Nephron (organoid): ENCODE results near the gene IL1RAPL1.

Experiments used
- H3K27ac Mint-ChIP-seq, 3 experiments: 2 replicates each; pipeline ENCODE4 v1.8.0; 2020; ENCODE audit warnings: mixed read lengths in 3 of 3, mild to moderate bottlenecking in 2 of 3, moderate library complexity in 1 of 3
- H3K27me3 Mint-ChIP-seq: 2 replicates; pipeline ENCODE4 v1.8.0; 2021; ENCODE audit warnings: low read depth, mild to moderate bottlenecking, moderate library complexity, mixed read lengths
- H3K36me3 Mint-ChIP-seq: 2 replicates; pipeline ENCODE4 v1.8.0; 2020; ENCODE audit warnings: low read depth, mixed read lengths
- H3K4me1 Mint-ChIP-seq: 2 replicates; pipeline ENCODE4 v1.8.0; 2020; ENCODE audit warnings: mixed read lengths
- H3K4me3 Mint-ChIP-seq, 3 experiments: 2 replicates each; pipeline ENCODE4 v1.8.0; 2020; ENCODE audit warnings: mild to moderate bottlenecking in 3 of 3, mixed read lengths in 3 of 3, moderate library complexity in 2 of 3
- H3K9me3 Mint-ChIP-seq: 2 replicates; pipeline ENCODE4 v1.8.0; 2020; ENCODE audit warnings: mixed read lengths
- TF ChIP-seq, protein P1 (sequence below), 3 experiments: fragments of 200-600 bp; sonication (generic); IDR thresholded peaks; one replicate each; pipeline ENCODE4 v1.5.0; 2021; ENCODE audit warnings: antibody characterized with exemption in 3 of 3; ENCODE audit not compliant: unreplicated experiment in 3 of 3

Gene IL1RAPL1

DNA sequence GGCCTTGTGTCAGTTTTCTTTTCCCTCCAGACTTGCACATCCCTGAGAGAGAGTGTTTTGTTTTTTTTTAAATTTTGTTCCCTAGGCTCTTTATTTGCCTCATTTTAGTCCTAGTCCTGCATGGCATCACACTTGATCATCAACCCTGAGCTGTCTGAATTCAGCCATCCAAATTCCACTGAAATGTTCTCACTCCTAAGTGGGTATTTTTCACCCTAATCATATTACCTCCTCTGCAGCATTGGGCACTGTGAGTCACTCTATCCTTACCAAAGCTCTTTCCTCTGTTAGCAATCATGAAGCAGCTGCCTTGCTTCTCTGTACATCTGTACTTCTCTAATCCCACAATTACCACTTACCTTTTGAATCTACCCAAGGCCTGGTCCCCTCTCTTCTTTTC, 1271.5 kb downstream of the IL1RAPL1 start:
- Mint-ChIP-seq H3K9me3 (no peaks in the 10 kb centered on the region), H3K27ac (no peak overlapping the region), H3K4me3 (no peak overlapping the region), H3K36me3 (no peaks in the 10 kb centered on the region), H3K27me3 (no peaks in the 10 kb centered on the region), H3K4me1 (no peaks in the 10 kb centered on the region)
- TF ChIP-seq, protein P1, sequence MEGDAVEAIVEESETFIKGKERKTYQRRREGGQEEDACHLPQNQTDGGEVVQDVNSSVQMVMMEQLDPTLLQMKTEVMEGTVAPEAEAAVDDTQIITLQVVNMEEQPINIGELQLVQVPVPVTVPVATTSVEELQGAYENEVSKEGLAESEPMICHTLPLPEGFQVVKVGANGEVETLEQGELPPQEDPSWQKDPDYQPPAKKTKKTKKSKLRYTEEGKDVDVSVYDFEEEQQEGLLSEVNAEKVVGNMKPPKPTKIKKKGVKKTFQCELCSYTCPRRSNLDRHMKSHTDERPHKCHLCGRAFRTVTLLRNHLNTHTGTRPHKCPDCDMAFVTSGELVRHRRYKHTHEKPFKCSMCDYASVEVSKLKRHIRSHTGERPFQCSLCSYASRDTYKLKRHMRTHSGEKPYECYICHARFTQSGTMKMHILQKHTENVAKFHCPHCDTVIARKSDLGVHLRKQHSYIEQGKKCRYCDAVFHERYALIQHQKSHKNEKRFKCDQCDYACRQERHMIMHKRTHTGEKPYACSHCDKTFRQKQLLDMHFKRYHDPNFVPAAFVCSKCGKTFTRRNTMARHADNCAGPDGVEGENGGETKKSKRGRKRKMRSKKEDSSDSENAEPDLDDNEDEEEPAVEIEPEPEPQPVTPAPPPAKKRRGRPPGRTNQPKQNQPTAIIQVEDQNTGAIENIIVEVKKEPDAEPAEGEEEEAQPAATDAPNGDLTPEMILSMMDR (IDR thresholded peaks at IDR 0.05; ENCODE audit: unreplicated experiment in 3 of 3): no peak

DNA sequence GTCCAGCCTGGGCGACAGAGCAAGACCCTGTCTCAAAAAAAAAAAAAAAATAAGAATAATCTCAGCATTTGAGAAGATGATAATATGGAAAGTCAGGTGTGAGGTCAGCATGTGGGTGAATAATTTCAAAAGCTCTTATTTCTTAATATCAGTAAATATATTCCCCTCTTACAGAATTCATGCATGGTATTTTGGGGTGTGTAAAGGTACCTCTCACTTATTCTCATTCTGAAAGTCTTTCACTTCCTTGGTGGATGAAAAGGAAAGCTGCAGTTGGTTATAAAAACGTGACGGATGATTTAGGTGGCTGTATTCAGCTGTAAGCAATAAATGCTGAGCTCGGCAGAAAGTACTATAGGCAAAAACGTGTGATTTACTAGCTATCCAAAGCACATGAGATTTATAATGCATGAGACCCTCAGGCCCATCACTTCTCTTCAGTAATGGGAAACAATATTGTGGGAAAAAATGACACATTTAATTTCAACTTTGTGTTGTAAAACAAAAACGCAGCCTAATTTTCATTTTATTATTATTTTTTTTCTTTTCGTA, 1275.0 kb downstream of the IL1RAPL1 start:
- peak overlapping the region in 2 of 3 experiments; percentile 48 to 81 for H3K27ac Mint-ChIP-seq
- no peaks in the 10 kb centered on the region for H3K27me3 Mint-ChIP-seq
- no peaks in the 10 kb centered on the region for H3K36me3 Mint-ChIP-seq
- no peaks in the 10 kb centered on the region for H3K9me3 Mint-ChIP-seq
- H3K4me3 Mint-ChIP-seq: no peak overlapping the region
- no peaks in the 10 kb centered on the region for H3K4me1 Mint-ChIP-seq
- TF ChIP-seq, protein P1 (IDR thresholded peaks at IDR 0.05; ENCODE audit: unreplicated experiment in 3 of 3): no peak

DNA sequence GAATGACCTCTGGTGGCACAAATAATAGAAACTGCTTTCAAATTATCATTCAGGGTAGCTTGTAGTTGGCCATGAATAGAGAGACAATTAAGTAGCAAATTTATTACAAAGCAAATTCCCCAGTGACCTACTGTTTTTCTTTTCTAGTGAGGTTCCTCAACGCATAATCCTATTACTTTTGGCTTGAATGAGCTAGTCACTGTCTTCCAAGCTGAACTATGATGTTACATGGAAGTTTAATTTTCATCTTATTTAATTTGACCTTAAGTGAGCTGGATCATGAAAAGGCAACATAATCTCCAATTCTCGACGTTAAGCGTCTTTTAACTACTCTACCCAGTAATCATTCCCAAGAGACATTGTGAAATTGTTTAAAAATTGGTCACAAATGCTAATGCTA, 1280.7 kb downstream of the IL1RAPL1 start:
- Mint-ChIP-seq H3K9me3 (no peaks in the 10 kb centered on the region), H3K36me3 (no peaks in the 10 kb centered on the region), H3K4me3 (no peak overlapping the region), H3K4me1 (no peaks in the 10 kb centered on the region), H3K27ac (no peak overlapping the region), H3K27me3 (no peaks in the 10 kb centered on the region)
- TF ChIP-seq, protein P1 (IDR thresholded peaks at IDR 0.05; ENCODE audit: unreplicated experiment in 3 of 3): no peak

DNA sequence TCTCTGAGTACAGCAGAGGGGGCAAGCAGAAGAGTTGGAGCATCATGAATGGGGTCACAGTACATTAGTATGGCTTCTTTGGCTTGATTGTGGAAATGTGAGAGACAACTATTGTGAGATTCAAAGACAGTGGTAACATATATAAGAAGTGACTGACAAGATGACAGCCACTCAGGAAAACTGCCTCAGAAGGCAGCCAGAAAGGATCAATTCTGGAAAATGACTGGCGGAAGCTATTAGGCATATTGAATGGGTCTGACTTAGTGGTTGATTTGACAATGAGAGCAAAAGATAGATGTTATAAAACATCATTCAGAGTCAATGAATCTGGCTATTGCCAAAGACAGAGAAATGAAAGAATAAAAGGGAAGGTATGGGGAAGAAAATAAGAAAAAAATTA, 1282.6 kb downstream of the IL1RAPL1 start:
- H3K9me3 Mint-ChIP-seq: no peaks in the 10 kb centered on the region
- H3K27me3 Mint-ChIP-seq: no peaks in the 10 kb centered on the region
- no peaks in the 10 kb centered on the region for H3K4me1 Mint-ChIP-seq
- no peaks in the 10 kb centered on the region for H3K36me3 Mint-ChIP-seq
- TF ChIP-seq, protein P1 (IDR thresholded peaks at IDR 0.05; ENCODE audit: unreplicated experiment in 3 of 3): no peak
- H3K27ac Mint-ChIP-seq: no peak overlapping the region
- no peak overlapping the region for H3K4me3 Mint-ChIP-seq

DNA sequence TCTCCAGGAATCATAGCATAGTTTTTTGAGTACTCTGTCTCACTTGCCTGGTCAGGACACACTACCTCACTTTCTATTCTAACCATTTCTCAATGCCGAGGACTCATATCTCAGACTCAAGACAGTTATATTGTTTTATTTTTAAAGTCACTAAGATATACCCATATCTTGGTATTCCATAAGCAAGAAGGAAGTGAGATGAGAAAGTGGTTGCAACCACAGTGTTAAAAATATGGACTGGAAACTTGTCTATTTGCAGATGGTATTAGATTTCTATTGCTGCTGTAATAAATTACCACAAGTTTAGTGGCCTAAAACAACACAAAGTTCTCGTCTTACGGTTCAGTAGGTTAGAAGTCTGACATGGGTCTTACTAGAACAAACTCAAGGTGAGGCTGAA, 1283.4 kb downstream of the IL1RAPL1 start:
- Mint-ChIP-seq H3K4me3 (no peak overlapping the region), H3K36me3 (no peaks in the 10 kb centered on the region), H3K9me3 (no peaks in the 10 kb centered on the region), H3K4me1 (no peaks in the 10 kb centered on the region), H3K27ac (no peak overlapping the region), H3K27me3 (no peaks in the 10 kb centered on the region)
- TF ChIP-seq, protein P1 (IDR thresholded peaks at IDR 0.05; ENCODE audit: unreplicated experiment in 3 of 3): no peak

DNA sequence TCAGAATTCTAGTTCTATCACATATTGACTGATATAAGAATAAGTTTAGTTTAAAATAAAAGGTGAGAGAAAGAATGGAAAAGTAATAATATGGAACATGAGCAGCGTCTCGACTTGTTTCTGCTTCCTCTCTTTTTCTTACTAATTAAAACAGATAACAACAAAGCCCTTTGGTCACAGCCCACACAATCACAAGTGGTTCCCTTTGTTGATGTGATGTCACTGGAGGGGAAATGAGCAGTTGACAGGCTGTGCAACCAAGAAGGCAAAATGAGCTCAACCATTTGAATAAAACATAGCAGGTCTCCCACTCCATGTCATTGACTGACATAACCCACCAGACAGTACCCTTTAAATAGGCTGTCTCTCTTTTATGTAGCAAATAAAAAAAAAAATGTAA, 1285.6 kb downstream of the IL1RAPL1 start:
- Mint-ChIP-seq H3K27ac (no peak overlapping the region), H3K9me3 (no peaks in the 10 kb centered on the region), H3K36me3 (no peaks in the 10 kb centered on the region), H3K4me1 (no peaks in the 10 kb centered on the region), H3K4me3 (no peak overlapping the region), H3K27me3 (no peaks in the 10 kb centered on the region)
- TF ChIP-seq, protein P1 (IDR thresholded peaks at IDR 0.05; ENCODE audit: unreplicated experiment in 3 of 3): no peak
